IPS-NIHi7 (cell line): ENCODE results near the gene SFXN5.
A peak's percentile ranks its signal among the peaks of the same experiment; 100 is the strongest.

Experiments
- DNase-seq: peaks from one replicate; pipeline ENCODE4 v3.0.0; 2012; ENCODE audit warnings: mixed read lengths; ENCODE audit errors: extremely low spot score

Gene SFXN5

DNA sequence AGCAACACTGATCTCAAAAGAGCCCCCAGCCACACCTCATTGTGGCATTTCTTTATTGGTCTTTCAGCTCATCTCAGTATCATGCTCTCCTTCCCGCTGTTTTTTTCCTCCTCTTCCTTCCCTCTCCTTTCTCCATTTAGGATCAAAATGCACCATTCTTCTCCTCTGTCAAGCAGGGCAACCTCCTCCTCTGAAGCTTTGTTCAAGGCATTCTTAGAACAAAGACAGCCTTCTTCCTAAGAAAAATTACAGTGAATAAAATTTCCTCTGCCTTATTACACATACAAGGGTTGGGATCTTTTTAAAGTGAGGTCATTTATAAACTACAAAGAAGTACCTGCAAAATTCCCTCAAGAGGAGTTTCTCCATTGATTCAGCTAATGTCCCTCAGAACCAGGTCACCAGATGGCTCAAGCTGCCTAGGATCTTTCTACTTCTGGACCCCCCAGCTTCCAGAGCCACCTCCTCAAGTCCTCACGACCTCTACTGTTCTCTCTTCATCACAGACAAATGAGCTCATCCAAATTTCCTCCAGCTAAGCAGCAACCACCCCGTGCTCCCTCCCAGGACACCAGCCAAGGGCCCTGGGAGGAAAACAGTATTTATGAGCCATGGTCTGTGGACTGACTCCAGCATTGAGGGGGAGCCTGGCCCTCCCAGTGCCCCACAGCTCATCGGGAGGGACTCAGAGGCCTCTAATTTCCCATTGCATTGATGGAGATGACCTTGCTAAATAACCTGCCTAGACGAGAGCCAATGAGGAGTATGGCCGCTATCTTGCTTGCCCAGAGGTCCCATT, 18.0 kb downstream of the SFXN5 start:
- no peak for DNase-seq

DNA sequence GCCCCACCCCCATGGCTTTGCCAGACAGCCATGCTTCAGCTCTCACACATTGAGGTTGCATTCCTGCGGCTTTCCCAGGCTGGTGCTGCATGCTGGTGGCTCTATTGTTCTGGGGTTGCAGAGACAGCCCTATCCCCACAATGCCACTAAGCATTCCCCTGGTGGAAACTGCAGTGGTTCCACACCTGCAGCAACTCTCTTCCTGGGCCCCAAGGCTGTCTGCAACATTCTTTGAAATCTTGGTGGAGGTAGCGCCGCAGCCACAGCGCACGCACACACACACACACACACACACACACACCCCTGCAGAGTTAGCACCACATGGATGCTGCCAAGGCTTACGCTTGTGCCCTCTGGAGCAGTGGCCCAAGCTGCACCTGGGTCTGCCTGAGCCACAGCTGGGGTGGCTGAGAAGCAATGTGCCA, 21.4 kb downstream of the SFXN5 start:
- no peak for DNase-seq

DNA sequence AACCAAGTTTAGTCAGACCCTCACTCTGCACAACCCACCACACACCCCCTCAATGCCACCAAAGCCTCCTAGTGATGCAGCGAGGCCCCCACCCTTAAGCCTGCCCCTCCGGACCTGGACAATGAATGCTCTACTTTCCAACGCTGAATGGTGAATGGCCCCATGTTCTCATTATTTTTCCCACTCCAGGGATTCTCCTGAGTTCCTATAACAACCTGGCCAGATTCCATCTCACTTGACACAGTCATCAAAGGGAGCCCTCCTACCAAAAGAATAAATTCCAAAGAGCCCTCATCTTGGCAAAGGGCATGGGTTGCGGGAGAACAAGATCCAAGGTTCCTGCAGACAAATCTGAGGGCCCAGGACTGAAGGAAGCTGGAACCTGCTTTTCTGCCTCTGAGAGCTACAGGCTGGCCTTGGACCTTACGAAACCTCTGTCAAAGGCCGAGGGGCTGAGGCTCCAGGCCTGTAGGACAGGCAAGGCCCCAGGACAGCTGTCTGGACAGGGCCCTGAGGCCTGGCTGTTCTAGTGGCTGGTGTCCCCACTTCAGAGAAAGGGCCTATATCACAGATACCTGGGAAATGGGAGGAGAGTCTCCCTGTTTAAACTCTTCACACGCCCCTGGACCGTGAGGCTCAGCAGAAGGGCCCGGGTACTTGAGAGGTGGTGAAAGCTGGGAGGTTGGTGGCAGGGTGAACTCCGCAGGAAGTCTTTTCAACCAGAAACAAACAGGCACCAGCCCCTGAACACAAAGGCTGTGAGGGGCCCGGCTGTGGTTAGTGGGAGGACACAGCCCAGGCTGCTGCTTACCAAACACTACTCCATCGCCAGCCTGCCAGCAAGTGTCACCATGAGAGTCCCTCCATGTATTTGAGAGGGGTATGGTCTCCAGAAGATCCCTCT, 27.3 kb downstream of the SFXN5 start:
- no peak for DNase-seq

DNA sequence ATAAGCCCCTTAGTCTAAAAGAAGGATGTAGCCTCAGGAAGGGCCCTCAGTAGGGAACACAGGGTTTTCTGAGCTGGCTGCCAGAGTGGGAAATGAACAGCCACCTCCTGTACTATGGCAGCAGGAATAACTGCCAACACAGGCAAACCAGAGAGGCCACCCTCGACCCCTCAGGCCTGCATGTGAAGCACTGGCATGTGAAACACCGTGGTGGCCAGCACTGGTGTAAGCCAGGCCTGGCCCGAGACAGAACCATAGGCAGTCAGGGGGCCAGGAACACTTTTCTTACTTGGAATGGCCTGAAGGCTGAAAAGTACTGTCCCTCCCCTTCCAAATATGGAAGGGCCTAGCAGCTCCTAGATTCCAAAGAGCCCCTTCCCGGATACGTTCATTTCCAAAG, 28.2 kb downstream of the SFXN5 start:
- no peak for DNase-seq

DNA sequence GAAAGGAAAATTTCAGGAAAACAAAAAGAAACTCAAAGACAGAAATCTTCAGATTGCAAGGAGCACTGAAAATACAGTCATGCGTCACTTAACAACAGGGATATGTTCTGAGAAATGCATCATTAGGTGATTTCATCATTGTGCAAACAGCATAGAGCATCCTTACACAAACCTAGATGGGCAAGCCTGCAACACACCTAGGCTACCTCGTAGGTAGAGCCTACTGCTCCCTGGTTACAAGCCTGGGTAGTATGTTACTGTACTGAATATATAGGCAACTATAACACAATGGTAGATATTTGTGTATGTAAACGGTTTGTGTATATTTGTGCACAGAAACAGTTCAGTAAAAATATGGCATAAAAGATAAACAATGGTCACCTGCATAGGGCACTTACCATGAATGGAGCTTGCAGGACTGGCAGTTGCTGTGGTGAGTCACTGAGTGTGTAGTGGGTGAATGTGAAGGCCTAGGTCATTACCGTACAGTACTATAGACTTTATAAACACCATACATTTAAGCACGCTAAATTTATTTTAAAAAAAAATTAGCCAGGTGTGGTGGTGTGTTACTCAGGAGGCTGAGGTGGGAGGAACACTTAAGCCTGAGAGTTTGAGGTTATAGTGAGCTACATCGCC, 33.4 kb downstream of the SFXN5 start:
- no peak for DNase-seq

DNA sequence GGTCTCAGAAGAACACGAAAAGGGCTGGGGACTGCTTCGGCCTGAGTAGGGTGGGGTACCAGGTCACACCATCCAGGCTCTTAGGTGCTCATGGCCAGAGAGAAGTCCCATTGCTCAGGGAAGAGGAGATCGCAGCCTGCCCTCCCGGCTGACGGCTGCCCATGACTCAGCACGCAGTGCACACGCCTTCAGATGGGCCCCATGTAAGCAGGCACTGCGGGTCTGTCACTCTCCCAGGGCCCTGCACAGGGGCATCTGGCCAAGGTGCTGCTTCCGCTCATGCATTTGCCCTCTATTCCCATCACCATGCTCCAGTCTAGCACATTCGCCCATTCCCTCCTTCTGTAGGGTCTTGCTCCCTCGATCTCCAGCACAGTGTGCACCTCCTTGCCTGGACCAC, 34.7 kb downstream of the SFXN5 start:
- no peak for DNase-seq

DNA sequence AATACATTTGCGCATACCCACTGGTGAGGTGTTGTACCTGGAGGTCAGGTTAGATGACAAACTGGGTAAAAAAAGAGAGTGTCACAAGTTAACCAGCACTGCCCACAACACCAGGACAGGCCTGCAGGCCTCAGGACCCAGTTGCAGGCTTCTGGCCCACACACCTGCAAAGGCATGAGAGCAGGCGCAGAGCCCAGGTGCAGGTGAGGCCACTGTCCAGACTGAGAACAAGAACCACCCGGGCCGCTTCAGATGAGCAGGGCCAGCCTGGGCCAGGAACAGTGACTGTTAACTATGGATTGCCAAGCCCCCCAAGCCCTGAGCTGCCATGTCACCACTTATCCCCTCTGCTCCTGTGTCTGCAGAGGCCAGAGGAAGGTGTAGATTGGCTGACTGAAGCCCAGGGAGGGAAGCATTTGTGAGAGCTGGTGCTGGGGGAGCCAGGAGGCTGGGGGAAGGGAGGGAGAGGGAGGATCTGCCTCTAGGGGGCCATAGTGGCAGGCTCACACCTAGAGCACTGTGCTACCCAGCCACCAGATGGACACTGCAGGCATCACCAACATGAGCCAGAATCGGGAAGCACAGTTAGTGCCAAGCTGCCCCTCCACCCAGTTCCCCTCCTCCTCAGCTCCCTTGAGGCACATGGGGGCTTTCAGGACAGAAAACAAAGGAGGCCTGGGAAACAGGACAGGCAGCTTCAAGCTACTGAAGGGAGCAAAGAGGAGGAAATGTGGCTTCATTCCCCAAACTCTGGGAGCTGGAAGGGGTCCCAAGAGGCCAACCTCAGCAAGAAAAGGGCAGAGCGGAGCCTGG, 35.4 kb downstream of the SFXN5 start:
- DNase-seq, result peak; percentile 67

DNA sequence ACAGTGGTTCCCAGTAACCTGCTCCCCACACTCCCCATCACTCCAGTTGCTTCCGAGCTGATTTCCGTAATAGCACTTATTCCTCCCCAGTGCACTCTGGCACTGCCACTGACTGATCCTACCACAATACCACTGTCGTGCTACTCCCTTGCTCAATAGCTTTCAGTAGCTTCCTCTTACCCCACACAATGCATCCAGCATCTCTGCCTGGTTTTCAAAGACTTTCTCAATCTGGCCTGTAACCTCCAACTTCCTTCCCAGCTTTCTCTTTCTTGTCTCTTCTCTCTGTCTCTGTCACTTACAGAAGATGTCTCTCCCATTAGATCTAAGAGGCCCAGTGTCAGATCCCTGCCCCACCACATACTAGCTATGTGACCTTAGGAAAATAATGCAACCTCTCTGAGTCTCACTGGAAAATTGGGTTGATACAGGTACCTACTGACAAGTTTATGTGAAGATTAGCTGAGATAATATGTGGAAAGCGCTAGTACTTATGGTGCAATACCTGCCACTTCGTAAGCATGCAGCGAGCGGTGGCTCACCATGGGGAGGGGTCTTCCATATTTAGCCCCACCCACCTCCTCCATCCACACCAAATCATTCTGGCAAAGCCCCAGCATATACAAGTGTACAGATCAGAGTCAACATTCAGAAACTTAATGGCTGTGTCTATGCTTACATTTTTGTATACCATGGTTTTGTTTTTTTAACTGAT, 36.7 kb downstream of the SFXN5 start:
- no peak for DNase-seq

DNA sequence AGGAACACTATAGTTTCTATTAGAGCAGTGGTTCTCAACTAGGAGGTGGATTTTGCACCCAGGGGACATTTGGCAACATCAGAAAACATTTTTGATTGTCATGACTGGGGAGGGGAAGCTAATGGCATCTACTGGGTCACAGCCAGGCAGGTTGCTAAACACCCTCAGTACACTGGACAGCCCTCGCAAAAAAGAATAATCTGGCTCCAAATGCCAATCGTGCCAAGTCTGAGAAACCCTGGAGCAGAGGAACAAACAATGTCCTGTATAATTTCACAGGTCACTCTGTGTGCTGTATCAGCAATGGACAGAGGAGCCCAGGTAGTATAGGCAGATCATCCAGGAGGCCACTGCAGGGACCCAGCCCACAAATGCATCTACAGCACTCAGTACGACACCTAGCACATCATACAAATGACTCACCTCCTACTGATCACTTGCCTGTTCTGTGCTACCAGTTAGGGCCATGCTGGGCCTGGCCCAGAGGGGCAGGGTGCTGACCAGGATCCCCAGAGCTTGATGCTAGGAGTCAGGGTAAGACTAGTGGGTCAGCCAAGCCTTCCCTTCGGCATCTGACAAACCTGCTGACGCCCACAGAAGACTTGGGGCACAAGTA, 37.6 kb downstream of the SFXN5 start:
- DNase-seq, result no peak

DNA sequence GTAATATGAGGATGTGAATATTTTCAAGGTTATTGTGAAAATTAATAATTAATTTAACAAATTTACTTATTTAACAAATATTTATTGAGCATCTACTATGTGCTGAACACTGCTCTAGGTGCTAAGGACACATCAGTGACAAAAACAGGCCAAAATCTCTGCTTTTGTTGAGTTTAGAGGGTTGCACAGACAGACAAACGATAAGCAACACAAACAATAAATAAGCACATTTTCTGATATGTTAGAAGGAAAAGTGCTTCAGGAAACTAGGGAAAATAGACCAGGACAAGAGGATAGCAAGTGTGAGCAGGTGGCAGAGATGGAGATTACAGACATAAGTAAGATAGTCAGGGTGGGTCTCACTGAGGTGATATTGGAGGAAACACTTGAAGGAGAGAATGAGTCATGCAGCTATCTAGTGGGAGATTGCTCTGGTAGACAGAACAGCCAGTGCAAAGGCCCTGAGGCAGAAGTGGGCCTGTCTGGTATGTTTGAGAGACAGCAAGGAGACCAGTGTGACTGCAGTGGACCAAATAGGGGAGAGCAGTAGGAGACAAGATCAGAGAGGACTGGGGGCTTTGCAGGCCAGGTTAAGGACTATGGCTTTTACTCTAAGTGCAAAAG, 38.3 kb downstream of the SFXN5 start:
- DNase-seq, result no peak

DNA sequence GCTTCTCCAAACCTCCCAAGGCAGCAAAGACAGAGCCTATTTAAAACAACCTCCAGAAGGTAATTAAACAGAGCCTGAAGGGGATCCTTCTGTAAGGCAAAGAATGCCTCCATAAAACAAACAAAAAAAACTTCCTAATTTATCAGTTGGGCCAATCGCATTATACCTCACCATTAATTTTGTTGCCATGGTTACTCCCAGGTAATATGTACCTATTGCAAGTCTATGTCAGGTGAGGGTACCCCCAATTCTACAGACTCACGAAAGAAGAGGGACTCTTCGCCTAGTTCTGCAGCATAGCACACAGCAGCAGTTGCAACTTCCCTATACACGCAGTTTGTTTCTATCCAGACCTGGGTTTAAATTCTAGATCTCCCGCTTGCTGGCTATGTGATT, 38.8 kb downstream of the SFXN5 start:
- no peak for DNase-seq

DNA sequence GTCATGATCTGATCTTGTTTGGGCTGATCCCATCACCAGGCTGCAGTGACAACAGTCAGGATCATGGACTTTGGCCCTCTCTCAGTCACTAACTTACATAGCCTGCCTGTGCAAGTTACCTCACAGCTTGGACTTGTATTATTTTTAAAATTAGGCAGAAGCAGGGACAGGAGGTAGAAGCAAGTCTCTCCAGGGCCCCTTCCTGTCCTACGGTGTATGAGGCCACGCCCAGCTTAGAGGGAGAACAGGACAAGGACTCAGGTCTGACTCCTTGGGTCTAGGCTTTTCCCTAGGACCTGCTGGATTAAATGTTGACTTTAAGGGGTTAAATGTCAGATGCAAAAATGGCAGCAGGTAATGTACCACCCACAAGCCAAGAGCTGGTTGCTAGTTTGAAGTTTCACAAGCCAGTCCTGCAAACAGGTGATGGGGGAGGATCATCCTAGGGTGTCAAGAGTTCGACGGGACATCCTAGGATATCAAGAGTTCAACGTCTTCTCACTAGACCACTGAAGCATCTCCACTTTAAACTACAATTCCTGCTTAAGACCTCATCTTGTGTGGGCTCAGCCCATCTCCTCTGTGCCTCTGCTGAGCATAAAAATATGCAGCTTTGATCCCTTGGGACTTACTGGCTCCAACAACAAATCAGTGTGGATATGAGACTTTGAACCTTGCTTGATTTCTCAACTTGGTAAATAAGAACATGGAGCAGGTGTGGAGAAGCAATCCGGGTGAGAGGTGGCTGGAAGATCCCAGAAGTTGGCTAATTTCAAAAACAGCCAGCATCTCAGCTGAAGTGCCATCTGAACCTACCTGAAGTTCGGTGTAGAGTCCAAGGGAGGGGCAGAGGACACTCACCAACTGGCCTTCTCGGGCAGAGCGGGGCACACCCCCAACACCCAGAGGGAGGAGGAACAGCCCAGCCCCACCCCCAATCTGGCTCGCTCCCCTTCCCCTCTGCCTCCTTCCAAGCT, 39.5 kb downstream of the SFXN5 start:
- no peak for DNase-seq

DNA sequence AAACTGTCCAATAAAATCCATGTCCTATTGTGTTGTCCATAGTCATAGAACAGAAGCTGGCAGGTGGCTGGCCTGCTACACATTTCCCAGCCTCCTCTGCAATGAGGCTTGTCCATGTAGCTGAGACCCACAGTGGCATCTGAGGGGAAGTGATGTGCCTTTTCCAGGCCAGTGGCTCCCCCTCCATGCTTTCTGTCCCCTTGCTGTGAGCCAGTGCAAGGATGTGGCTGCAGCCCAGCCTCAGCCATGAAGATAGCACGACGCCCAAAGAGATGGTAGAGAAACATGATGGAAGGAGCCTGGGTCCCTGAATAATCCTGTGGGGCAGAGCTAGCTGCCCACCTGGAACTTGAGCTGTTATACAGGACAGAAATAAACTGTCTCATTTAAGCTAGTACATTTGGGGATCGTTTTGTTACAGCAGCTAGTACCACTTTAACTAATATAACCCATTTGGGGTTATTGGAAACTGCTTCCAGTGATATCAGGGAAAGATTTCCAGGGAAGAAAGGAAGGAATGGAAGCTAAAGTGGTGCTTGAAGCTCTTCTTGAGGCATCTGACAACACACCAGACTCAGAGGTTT, 40.3 kb downstream of the SFXN5 start:
- DNase-seq, result no peak

DNA sequence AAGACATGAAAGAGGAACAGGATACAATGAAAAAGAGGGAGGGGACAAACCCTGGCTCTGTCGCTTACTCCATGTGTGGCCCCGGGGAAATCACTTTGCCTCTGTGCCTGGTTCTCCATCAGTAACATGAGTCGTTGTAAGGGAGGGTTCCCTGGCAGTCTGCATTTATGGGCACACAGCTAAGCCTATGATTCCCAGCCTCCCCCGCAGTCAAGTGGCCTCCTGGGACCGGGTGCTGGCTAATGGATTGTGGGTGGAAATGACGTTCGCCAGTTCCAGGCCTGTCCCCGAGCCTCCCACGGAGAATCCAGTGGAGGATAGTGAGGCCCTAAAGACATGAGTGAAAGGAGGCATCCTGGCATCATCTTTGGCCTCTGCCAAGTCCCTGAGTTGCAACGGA, 42.7 kb downstream of the SFXN5 start:
- no peak for DNase-seq

DNA sequence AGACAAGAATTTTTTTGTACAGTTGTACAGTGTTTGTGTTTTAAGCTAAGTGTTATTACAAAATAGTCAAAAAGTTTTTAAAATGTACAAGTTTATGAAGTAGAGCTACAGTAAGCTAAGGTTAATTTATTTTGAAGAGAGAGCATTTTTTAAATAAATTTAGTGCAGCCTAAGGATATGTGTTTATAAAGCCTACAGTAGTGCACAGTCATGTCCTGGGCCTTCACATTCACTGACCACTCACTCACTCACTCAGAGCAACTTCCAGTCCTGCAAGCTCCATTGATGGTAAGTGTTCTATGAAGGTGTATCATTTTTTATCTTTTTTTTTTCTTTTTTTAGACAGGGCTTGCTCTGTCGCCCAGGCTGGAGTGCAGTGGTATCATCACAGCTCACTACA, 44.2 kb downstream of the SFXN5 start:
- no peak for DNase-seq

DNA sequence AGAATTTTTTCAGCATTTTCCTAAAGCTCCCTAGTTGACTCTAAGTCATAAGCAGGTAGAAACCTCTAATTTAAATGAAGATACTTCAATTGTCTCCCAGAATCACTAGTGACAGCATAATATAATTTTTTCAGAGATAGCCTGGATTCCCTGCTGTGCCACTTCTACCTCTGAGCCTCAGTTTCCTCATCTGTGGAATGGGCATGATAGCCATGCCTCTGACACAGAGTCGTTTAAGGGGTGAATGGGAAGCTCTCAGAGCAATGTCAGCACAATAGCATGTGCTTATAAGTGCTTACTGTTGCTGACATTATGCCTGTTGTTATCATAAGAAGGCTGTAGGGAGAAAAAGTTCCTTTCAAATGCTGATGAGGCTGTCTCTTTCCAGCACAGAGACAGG, 48.0 kb downstream of the SFXN5 start:
- peak; percentile 5 for DNase-seq

DNA sequence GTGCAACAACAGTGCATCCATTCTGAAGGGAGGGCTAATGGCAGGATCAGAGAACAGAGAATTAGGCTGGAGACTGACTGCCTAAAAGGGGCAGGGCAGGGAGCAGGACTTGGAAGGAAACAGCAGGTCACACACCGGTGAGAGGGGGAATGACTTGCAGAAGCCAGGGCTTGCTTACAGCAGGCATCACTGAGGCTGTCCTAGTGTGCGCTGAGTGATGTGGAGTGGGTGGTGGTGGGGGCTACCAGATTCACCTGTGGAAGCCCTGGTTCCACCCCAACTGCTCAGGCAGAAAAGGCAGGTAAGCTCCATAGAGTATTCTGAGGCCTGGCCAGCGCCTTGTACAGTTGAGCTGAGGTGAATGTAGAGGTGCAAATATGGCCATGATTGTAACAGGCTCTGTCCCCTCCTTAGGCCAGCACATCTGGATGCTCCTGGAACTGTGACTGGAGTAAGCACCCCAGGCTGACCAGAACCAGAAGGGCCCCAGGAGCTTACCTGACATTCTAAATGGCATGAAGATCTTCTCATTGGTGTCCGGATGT, 49.4 kb downstream of the SFXN5 start:
- DNase-seq, result peak; percentile 4

DNA sequence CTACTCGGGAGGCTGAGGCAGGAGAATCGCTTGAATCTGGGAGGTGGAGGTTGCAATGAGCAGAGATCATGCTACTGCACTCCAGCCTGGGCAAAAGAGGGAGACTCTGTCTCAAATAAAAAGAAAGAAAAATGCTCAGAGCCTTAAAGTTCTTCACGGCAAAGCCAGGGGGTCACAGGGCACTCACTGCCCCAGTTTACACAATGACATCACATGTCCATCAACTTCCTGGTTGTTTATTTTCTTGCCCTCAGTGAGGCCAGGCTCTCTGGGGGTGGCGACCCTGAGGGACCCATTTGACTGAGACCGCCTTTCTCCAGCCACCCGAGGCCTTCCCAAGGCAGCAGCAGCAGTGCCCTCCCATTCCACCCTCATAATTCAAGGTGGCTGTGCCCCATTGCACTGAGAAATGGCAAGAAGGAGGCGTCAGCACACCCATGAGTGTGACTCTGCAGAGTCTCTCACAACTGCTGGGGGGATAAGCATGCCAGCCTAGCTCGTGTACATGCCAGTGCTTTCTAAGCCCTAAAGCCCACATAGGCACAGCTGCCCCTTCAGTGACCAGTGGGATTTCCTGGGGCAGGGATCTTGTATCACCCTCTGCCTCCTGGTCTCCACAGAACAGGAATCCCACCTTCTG, 50.0 kb downstream of the SFXN5 start:
- DNase-seq, result peak; percentile 7
